ENCODE data around the gene GIT2.

The GIT2 gene

GRCh38 chr12:110023059-110023980 lies 27.2 kb upstream of the GIT2 start:
- no peak overlapping the region for H3K4me3 ChIP-seq (ENCODE audit: low read length)
- WGBS (ENCODE audit: extremely low coverage, insufficient coverage, low lambda C conversion rate), result no CpG with 5 or more reads among the region's 5 CpGs

DNA sequence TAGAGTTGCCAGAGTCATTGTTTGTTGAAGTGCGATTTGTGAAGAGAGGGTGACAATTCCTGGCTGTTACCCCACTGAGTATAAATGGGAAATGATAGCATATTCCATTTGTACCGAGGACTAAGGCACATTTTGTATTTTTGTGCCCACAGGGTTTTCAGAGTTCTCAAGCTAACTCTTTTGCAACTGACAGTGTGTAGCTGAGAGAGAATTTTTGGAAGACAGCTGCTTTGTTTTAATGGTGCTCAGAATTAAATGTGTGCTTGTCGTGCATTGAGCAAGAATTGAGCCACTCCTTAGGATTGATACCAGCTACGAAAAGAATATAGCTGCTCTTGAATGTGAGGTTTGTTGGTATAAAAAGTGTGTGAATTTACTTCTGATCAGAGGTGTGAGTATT lies 24.8 kb upstream of the GIT2 start:
- no peak overlapping the region for H3K27ac ChIP-seq (ENCODE audit: low read depth, low read length)

More at GRCh38 chr12:110023059-110023980, 27.2 kb upstream of the GIT2 start:
- no peak for DNase-seq
- Histone ChIP-seq H3K18ac (ENCODE audit: low read length) (no peak overlapping the region), H2BK5ac (ENCODE audit: low read length) (no peak overlapping the region), H2BK15ac (replicated peaks; ENCODE audit: low read depth) (no peak overlapping the region), H3K23ac (ENCODE audit: low read length) (no peak overlapping the region), H3K79me1 (ENCODE audit: low read length) (no peaks in the 10 kb centered on the region), H3K27ac (ENCODE audit: low read depth, low read length) (no peak overlapping the region), H3K4me2 (ENCODE audit: low read length) (no peak overlapping the region), H3K56ac (ENCODE audit: low read length) (no peak overlapping the region), H3K4me1 (ENCODE audit: control insufficient read depth, low read depth, low read length) (no peaks in the 10 kb centered on the region), H4K8ac (ENCODE audit: low read depth, low read length) (no peak overlapping the region), H2BK120ac (ENCODE audit: low read depth, low read length) (no peak overlapping the region), H3K27me3 (ENCODE audit: insufficient read depth, low read length, poor library complexity) (no peaks in the 10 kb centered on the region), H2AK5ac (ENCODE audit: low read length) (no peak overlapping the region), H3K79me2 (ENCODE audit: control insufficient read depth, insufficient read depth, low read length) (no peaks in the 10 kb centered on the region), H3K9ac (ENCODE audit: low read length) (no peak overlapping the region), H3K36me3 (ENCODE audit: control insufficient read depth, insufficient read depth, low read length) (peaks cover 1% of the 10 kb centered on the region), H3K4ac (ENCODE audit: low read depth, low read length) (no peak overlapping the region), H4K5ac (ENCODE audit: low read length) (no peak overlapping the region)

GRCh38 chr12:110015132-110015531 lies 19.0 kb upstream of the GIT2 start:
- Histone ChIP-seq H2BK15ac (replicated peaks; ENCODE audit: low read depth) (no peak overlapping the region), H3K4me2 (ENCODE audit: low read length) (no peak overlapping the region), H3K9ac (ENCODE audit: low read length) (no peak overlapping the region), H3K4ac (ENCODE audit: low read depth, low read length) (no peak overlapping the region), H2BK120ac (ENCODE audit: low read depth, low read length) (no peak overlapping the region), H3K23ac (ENCODE audit: low read length) (no peak overlapping the region), H3K27me3 (ENCODE audit: insufficient read depth, low read length, poor library complexity) (no peaks in the 10 kb centered on the region), H4K5ac (ENCODE audit: low read length) (no peak overlapping the region), H2BK5ac (ENCODE audit: low read length) (no peak overlapping the region), H3K4me3 (ENCODE audit: low read length) (no peak overlapping the region), H3K27ac (ENCODE audit: low read depth, low read length) (no peak overlapping the region), H3K79me1 (ENCODE audit: low read length) (peaks cover 2% of the 10 kb centered on the region), H3K79me2 (ENCODE audit: control insufficient read depth, insufficient read depth, low read length) (no peaks in the 10 kb centered on the region), H3K56ac (ENCODE audit: low read length) (no peak overlapping the region), H3K36me3 (ENCODE audit: control insufficient read depth, insufficient read depth, low read length) (no peaks in the 10 kb centered on the region), H4K8ac (ENCODE audit: low read depth, low read length) (no peak overlapping the region), H3K4me1 (ENCODE audit: control insufficient read depth, low read depth, low read length) (no peaks in the 10 kb centered on the region), H3K18ac (ENCODE audit: low read length) (no peak overlapping the region), H2AK5ac (ENCODE audit: low read length) (no peak overlapping the region)
- WGBS (ENCODE audit: extremely low coverage, insufficient coverage, low lambda C conversion rate), result no CpG with 5 or more reads among the region's 2 CpGs
- DNase-seq, result no peak

More for the DNA sequence above, 24.8 kb upstream of the GIT2 start:
- no peak overlapping the region for H4K8ac ChIP-seq (ENCODE audit: low read depth, low read length)
- no peaks in the 10 kb centered on the region for H3K79me2 ChIP-seq (ENCODE audit: control insufficient read depth, insufficient read depth, low read length)
- H3K9ac ChIP-seq (ENCODE audit: low read length), result no peak overlapping the region
- H3K4me1 ChIP-seq (ENCODE audit: control insufficient read depth, low read depth, low read length), result no peaks in the 10 kb centered on the region
- H3K23ac ChIP-seq (ENCODE audit: low read length), result no peak overlapping the region
- DNase-seq, result no peak
- no peak overlapping the region for H3K4me3 ChIP-seq (ENCODE audit: low read length)
- H3K4ac ChIP-seq (ENCODE audit: low read depth, low read length), result no peak overlapping the region
- no peak overlapping the region for H2BK15ac ChIP-seq (replicated peaks; ENCODE audit: low read depth)
- no peak overlapping the region for H2AK5ac ChIP-seq (ENCODE audit: low read length)
- H3K79me1 ChIP-seq (ENCODE audit: low read length), result no peaks in the 10 kb centered on the region
- H4K5ac ChIP-seq (ENCODE audit: low read length), result no peak overlapping the region
- H2BK120ac ChIP-seq (ENCODE audit: low read depth, low read length), result no peak overlapping the region
- H2BK5ac ChIP-seq (ENCODE audit: low read length), result no peak overlapping the region
- no peaks in the 10 kb centered on the region for H3K27me3 ChIP-seq (ENCODE audit: insufficient read depth, low read length, poor library complexity)
- no peak overlapping the region for H3K18ac ChIP-seq (ENCODE audit: low read length)
- peaks cover 1% of the 10 kb centered on the region for H3K36me3 ChIP-seq (ENCODE audit: control insufficient read depth, insufficient read depth, low read length)
- WGBS (ENCODE audit: extremely low coverage, insufficient coverage, low lambda C conversion rate), result no CpG with 5 or more reads among the region's 4 CpGs
- no peak overlapping the region for H3K4me2 ChIP-seq (ENCODE audit: low read length)
- H3K56ac ChIP-seq (ENCODE audit: low read length), result no peak overlapping the region

DNA sequence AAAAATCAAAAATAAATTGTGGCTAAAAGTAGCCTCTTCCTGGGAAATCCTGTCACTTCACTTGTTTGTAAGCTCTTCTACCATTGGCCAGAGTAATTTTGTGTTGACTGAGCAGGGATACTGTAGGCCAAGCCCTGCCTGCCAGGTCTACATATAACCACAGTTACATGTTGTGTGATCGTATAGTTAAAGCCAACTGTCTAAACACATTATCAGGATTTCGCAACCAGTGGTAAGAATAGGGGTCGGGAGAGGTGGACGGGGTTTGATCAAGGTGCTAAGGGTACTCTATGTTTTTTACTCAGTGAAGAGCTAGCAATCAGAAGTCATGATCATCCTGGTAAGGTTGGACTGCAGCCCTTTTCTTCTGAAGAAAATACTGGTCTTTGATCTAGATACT lies 16.5 kb upstream of the GIT2 start:
- Histone ChIP-seq H3K4ac (ENCODE audit: low read depth, low read length) (no peak overlapping the region), H4K8ac (ENCODE audit: low read depth, low read length) (no peak overlapping the region), H3K36me3 (ENCODE audit: control insufficient read depth, insufficient read depth, low read length) (no peaks in the 10 kb centered on the region), H2BK5ac (ENCODE audit: low read length) (no peak overlapping the region), H3K18ac (ENCODE audit: low read length) (no peak overlapping the region), H3K79me2 (ENCODE audit: control insufficient read depth, insufficient read depth, low read length) (no peaks in the 10 kb centered on the region), H2BK120ac (ENCODE audit: low read depth, low read length) (no peak overlapping the region), H3K4me2 (ENCODE audit: low read length) (no peak overlapping the region), H3K79me1 (ENCODE audit: low read length) (peaks cover 2% of the 10 kb centered on the region), H3K23ac (ENCODE audit: low read length) (no peak overlapping the region), H2AK5ac (ENCODE audit: low read length) (no peak overlapping the region), H3K27me3 (ENCODE audit: insufficient read depth, low read length, poor library complexity) (no peaks in the 10 kb centered on the region), H3K27ac (ENCODE audit: low read depth, low read length) (no peak overlapping the region), H3K4me3 (ENCODE audit: low read length) (no peak overlapping the region), H3K56ac (ENCODE audit: low read length) (no peak overlapping the region), H2BK15ac (replicated peaks; ENCODE audit: low read depth) (no peak overlapping the region), H4K5ac (ENCODE audit: low read length) (no peak overlapping the region), H3K4me1 (ENCODE audit: control insufficient read depth, low read depth, low read length) (no peaks in the 10 kb centered on the region), H3K9ac (ENCODE audit: low read length) (no peak overlapping the region)
- no CpG with 5 or more reads among the region's 4 CpGs for WGBS (ENCODE audit: extremely low coverage, insufficient coverage, low lambda C conversion rate)
- no peak for DNase-seq

DNA sequence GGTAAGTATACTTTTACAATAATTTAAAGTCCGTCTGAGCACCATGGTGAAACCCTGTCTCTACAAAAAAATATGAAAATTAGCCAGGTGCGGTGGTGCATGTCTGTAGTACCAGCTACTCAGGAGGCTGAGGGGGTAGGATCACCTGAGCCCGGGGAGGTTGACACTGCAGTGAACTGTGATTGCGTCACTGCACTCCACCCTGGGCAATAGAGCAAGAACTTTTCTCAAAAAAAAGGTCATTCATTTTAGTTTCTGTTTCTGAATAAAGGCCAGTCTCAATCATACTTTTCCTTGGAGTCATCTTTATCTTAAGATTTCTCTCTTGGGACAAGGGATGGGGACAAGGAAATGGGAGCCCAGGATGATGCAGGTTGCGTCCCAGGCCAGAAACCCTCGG lies 16.0 kb upstream of the GIT2 start:
- no peak overlapping the region for H2BK15ac ChIP-seq (replicated peaks; ENCODE audit: low read depth)
- DNase-seq, result no peak
- no peaks in the 10 kb centered on the region for H3K36me3 ChIP-seq (ENCODE audit: control insufficient read depth, insufficient read depth, low read length)
- no peak overlapping the region for H3K4ac ChIP-seq (ENCODE audit: low read depth, low read length)
- WGBS (ENCODE audit: extremely low coverage, insufficient coverage, low lambda C conversion rate), result no CpG with 5 or more reads among the region's 6 CpGs
- peaks cover 2% of the 10 kb centered on the region for H3K79me1 ChIP-seq (ENCODE audit: low read length)
- no peak overlapping the region for H3K9ac ChIP-seq (ENCODE audit: low read length)
- H4K8ac ChIP-seq (ENCODE audit: low read depth, low read length), result no peak overlapping the region
- H3K4me3 ChIP-seq (ENCODE audit: low read length), result no peak overlapping the region
- no peak overlapping the region for H4K5ac ChIP-seq (ENCODE audit: low read length)
- H3K27me3 ChIP-seq (ENCODE audit: insufficient read depth, low read length, poor library complexity), result no peaks in the 10 kb centered on the region
- no peaks in the 10 kb centered on the region for H3K4me1 ChIP-seq (ENCODE audit: control insufficient read depth, low read depth, low read length)
- H3K56ac ChIP-seq (ENCODE audit: low read length), result no peak overlapping the region
- H2BK5ac ChIP-seq (ENCODE audit: low read length), result no peak overlapping the region
- no peak overlapping the region for H3K27ac ChIP-seq (ENCODE audit: low read depth, low read length)
- H3K4me2 ChIP-seq (ENCODE audit: low read length), result no peak overlapping the region
- no peak overlapping the region for H2AK5ac ChIP-seq (ENCODE audit: low read length)
- no peak overlapping the region for H2BK120ac ChIP-seq (ENCODE audit: low read depth, low read length)
- H3K23ac ChIP-seq (ENCODE audit: low read length), result no peak overlapping the region
- H3K18ac ChIP-seq (ENCODE audit: low read length), result no peak overlapping the region
- H3K79me2 ChIP-seq (ENCODE audit: control insufficient read depth, insufficient read depth, low read length), result no peaks in the 10 kb centered on the region

Data from mesendoderm (in vitro differentiated cells).